T-helper 2 cell treated with Interferon-gamma antibody and Interleukin-4, amounts not matched to agents 100 ng/mL and 5 ng/mL, for 36 hours (primary cell): ENCODE data around the gene ABHD16B. TPM values are rescaled to one million over a fixed set of nuclear protein-coding genes. Genes with fewer than 3 reads are reported as not detected.

ENCODE experiments used
- intact Hi-C: fragments of 100-400 bp; cut with micrococcal nuclease; formaldehyde crosslinking; loops from one replicate; pipeline ENCODE4 v1.15.1; 2023
- total RNA-seq: library from RNA; stranded (reverse); gene quantifications from 2 replicates; pipeline ENCODE4 v1.2.3, GENCODE V29; 2022

Gene ABHD16B
- total RNA-seq, result not detected in 2 replicates

- intact Hi-C loops, result loop anchor here (10.0 kb wide), 3 partner anchors 127 to 207 kb away; partner anchors contain the start of genes LIME1, RTEL1, SLC2A4RG and STMN3
These were observed at the start of gene ABHD16B for GRCh38 chr20:63861365-63861934. ABHD16B (plus strand) TSS chr20:63861498; CDS start chr20:63861541, 43 bp downstream.

- intact Hi-C loops, result no loop called here
These were observed 46.2 kb upstream of the ABHD16B start for GRCh38 chr20:63814891-63815614.

GRCh38 chr20:63815615-63816253, 45.6 kb upstream of the ABHD16B start:
- intact Hi-C loops, result no loop called here

GRCh38 chr20:63819224-63819921, 41.9 kb upstream of the ABHD16B start:
- intact Hi-C loops, result no loop called here

GRCh38 chr20:63821811-63822210, 39.5 kb upstream of the ABHD16B start:
- intact Hi-C loops, result no loop called here

- intact Hi-C loops, result no loop called here
These were observed 39.0 kb upstream of the ABHD16B start for GRCh38 chr20:63822276-63822696.

- intact Hi-C loops, result no loop called here
These were observed 37.5 kb upstream of the ABHD16B start for GRCh38 chr20:63823691-63824311.

GRCh38 chr20:63825331-63826118, 35.8 kb upstream of the ABHD16B start:
- intact Hi-C loops, result no loop called here

- intact Hi-C loops, result no loop called here
These were observed 34.5 kb upstream of the ABHD16B start for GRCh38 chr20:63826753-63827152.

GRCh38 chr20:63828124-63828523, 33.2 kb upstream of the ABHD16B start:
- intact Hi-C loops, result no loop called here

GRCh38 chr20:63828545-63828944, 32.8 kb upstream of the ABHD16B start:
- intact Hi-C loops, result no loop called here

- intact Hi-C loops, result no loop called here
These were observed 32.3 kb upstream of the ABHD16B start for GRCh38 chr20:63828951-63829350.

- intact Hi-C loops, result no loop called here
These were observed 31.7 kb upstream of the ABHD16B start for GRCh38 chr20:63829603-63829944.

GRCh38 chr20:63829945-63830835, 31.1 kb upstream of the ABHD16B start:
- intact Hi-C loops, result no loop called here

- intact Hi-C loops, result no loop called here
These were observed 30.3 kb upstream of the ABHD16B start, which contains the start of gene ZBTB46 for GRCh38 chr20:63830841-63831588. ZBTB46 (minus strand) TSS chr20:63831264; CDS start chr20:63790757, 40,507 bp downstream.

- intact Hi-C loops, result no loop called here
These were observed 29.7 kb upstream of the ABHD16B start for GRCh38 chr20:63831646-63831992.

GRCh38 chr20:63831993-63832686, 29.2 kb upstream of the ABHD16B start:
- intact Hi-C loops, result no loop called here

GRCh38 chr20:63833776-63834490, 27.4 kb upstream of the ABHD16B start:
- intact Hi-C loops, result no loop called here
